GM19397 (cell line): ENCODE measurements around the gene MIPEP.

Source experiments
- ATAC-seq: cut with Tn5 transposase; IDR thresholded peaks from one replicate; pipeline ENCODE4 v1.9.1; 2021; ENCODE audit warnings: mild to moderate bottlenecking, moderate library complexity; ENCODE audit not compliant: unreplicated experiment

The MIPEP gene

DNA sequence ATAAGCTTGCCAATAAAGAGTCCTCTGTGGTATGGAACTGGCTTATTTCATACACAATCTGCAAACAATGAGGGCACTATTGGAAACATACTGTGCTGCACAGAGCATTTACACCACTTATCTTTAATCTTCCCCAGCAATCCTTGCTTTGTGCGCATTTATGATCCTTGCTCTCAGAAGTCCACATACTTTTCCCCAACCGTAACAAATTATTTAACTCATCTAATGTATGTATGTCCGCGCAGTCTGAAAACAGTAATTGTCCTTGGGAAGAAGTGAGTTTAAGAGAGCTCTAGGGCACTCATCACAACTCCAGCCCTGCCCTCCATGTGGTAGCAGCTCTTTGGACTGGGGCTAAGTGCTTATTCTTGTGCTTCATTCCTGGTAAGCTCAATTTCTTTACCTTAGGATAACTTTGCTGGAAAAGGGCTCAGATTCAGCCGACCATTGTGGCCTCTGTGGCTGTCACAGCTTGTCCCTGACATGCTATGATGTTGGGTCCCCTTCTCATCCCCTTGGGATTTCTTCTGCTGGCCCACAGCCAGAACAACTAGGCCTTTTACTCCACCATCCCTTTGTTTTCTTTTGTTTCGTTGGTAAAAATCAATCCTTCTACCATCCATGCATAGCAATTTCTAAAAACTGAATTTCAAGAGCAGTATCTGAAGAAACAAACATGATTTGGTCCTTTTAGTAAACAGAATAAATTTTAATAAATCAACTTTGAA is 166.3 kb downstream of the MIPEP start:
- ATAC-seq = no peak

- ATAC-seq = no peak
Measured at GRCh38 chr13:23718996-23719395, 170.2 kb downstream of the MIPEP start.

DNA sequence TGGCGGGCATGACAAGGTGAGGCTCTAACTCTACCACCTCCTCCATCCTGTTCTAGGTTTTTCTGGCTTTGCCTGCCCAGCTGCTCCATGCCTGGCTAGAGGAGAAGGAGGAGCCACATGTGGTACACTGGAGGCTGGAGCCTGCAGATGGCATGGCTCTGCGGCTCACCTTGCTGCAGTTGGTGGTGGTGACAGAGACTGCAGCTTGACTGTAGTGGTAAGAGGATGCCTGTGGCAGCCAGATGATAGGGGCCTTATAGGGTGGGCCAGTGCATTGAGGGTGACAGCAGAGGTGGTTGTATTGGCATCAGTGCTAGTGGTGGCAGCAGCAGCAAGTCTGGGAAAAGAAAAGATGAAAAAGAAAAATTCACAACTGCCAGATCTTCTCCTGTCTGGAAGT is 172.8 kb downstream of the MIPEP start:
- no peak for ATAC-seq

DNA sequence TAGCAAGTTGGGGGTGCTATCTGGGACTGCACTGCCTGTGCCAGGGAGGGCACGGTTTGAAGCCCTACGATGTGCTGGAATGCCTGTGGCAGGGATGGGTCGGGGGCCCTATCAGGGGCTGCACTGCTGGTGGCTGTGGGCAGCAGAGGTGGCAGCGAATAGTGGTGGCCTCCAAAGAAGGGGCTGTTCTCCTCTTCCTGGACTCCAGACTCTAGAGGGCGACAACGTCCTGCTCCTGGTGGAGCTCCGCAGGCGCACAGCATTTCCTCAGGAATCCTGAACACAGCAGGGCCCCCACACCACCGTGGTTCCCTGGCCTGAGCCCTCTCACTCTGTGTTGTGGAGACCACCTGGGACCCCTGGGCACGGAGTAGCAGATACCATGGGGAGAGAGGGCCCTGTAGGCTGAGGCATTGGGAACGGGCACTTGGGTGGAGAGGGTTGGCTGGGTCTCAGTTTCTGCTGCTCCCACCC is 173.4 kb downstream of the MIPEP start:
- no peak for ATAC-seq

DNA sequence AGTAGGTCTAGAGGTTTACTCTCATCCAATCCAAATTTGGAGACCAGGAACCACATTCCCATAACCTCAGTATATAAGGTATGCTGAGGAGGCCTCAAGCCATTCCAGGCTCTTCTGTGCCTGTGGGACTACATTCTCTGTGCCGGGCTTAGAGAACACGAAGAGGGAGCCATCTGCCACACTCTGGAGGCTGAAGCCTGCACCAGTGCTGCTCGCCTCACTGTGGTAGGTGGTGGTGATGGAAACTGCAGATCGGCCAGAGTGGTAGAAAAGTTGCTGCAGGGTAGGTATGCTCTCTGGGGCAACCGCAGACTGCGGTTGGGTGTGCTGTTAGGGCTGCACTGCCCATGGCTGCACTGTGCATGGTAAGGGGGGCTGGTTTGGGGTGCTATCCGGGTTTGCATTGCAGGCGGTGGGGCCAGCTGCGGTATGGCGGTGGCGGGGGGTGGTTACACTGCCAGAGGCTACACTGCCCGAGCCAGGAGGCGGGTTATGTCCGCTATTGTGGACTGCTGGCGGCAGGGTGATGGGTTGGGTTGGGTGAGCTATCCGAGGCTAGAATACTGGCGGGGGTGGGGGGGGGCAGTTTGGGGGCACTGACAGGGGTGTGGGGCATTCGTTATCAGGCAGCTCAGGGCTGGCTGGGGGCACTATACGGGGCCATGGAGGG is 174.0 kb downstream of the MIPEP start:
- ATAC-seq = no peak

GRCh38 chr13:23714672-23715071 is 174.5 kb downstream of the MIPEP start:
- no peak for ATAC-seq

DNA sequence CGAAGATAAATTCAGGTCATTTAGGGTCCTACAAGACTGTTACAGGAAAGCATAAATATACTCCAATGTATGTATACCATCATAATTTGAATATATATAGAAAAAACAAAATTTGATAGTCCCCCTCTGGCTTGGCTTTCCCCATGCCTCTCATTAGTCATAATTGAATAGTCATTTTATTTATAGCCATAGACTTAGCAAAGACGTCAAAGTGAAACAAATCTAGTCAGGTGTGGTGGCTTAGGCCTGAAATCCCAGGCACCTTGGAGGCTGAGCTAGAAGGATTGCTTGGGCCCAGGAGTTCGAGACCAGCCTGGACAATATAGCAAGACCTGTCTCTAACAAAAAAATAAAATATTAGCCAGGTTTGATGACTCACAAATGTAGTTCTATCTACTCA is 177.8 kb downstream of the MIPEP start:
- no peak for ATAC-seq

- ATAC-seq = no peak
Measured at GRCh38 chr13:23710366-23710765, 178.8 kb downstream of the MIPEP start.

- ATAC-seq = no peak
Measured at GRCh38 chr13:23709536-23709935, 179.7 kb downstream of the MIPEP start.

DNA sequence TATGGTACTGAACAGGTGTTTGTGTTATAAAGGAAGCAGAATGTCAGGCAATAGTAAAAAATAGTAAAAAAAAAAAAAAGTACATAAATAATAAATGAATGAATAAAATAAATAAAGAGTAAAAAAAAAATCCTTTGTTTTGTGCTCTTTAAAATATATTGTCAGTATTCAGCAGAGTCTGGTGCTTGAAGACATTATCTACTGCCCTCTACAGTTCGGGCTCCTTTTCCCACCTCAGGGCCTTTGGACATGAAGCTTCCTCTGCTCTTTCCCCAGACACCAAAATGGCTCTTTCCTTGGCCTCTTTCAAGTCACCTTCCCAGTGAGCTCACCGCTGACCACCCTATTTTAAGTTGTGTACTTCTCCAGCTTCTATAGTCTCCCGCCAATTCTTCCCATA is 181.5 kb downstream of the MIPEP start:
- no peak for ATAC-seq

DNA sequence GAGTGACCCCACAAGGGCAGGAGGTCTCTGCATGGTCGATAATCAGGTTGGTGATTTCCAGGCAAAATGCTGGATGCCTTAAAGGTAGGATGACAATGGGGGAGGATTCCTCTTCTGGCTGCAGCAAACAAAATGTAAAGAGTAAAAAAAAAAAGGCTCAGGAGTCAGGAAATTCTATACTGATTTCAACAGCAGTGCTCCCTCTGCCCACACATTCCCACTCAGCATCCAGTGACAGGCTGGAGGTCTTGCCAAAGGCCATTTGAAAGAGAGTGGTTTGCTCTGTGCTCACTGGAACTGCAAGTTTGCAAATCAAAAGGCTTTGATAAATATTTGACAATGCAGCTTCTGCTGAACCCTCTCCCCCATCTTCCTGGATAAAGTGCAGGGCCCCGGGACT is 183.6 kb downstream of the MIPEP start:
- ATAC-seq = no peak

DNA sequence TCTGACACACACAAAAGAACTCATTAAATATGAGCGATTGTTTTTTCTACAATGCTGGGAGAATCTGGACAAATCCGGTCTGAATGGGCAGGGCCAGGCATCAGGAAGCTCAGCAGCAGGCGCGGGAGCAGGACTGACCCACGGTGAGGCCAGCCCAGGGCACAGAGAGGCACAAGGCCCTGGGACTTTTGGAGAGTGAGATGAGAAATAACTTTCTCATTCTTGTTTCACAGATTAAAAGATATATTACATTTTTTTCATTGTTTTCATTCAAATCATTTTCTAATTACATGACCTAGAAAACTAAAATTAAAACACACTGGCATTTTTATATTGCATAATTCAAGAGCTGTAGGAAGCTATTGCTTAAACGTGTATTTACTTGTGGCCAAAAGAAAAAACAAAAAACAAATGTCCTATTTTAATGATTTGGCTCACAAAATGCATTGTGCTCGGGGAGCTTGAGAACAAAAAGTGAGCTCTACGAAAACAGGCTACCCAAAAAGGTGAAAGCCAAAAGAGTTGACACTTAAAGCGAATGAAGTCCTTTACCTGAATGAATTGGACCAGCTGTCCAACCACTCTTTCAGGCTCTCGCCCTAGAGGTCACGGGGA is 185.8 kb downstream of the MIPEP start:
- no peak for ATAC-seq

DNA sequence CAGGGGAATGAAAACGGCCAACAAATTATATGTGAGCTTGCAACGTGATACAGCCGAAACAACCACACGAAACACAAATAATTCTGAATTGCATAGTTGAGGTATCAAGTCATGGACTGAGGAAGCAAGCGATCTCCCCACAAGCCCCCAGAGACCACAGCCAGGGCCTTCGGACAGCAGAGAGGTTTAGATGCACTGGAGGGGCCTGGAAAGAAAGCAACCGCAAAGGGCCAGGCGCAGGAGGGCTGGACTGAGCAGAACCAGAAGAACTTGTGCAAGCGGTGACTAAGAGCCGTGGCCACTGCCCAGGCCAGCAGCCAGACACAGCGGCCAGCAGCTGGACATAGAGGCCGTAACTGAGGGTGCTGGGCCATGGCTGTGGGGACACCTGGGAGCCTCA is 187.6 kb downstream of the MIPEP start:
- ATAC-seq = no peak

DNA sequence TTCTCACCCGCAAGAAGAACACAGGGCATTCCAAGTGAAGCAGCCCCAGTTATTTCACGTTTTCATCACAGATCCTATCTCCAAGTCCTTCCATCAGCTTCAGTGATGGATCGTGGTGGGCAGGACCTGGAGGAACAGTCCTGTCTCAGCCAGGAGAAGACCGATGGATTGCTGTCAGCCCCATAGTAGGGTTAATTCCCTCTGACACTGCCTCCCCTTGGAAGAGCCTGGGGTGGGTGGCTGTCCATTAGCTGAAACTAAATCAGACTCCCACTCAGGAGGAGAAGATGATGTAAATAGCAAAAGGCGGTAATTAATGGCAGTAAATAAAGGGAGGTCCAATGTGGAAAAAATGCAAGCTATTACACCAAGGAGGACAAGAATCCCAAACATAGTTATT is 188.0 kb downstream of the MIPEP start:
- ATAC-seq = no peak

DNA sequence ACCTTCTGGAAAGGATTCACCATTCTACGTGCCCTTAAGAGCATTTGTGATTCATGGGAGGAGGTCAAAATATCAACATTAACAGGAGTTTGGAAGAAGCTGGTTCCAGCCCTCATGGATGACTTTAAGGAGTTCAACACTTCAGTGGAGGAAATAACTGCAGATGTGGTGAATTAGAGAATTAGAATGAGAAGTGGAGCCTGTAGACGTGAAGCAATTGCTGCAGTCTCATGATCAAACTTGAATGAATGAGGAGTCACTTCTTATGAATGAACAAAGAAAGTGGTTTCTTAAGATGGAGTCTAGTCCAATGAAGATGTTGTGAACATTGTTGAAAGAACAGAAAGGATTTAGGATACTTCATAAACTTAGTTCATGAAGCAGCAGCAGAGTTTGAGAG is 189.9 kb downstream of the MIPEP start:
- no peak for ATAC-seq

- ATAC-seq = no peak
Measured at GRCh38 chr13:23697772-23698313, 191.4 kb downstream of the MIPEP start.

DNA sequence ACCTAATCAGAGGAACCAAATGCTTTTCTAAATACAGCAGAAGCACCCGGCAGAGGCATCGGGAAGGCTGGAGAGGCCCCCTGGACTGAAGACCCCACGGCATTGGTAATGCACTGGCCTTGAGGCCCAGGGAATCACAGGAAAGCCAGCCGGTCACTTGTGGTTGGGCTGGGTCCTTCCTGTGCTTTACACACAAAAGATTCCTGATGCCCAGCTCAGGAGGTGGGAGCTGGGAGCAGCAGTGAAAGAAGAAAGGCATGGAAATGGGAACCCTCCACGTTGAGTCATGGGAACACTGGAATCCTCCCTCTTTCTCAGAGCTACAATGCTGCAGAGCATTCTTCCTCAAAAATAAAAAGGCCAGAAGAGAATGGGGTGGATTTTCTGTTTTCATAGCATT is 192.6 kb downstream of the MIPEP start:
- no peak for ATAC-seq

- ATAC-seq = peak; percentile 95
Measured at GRCh38 chr13:23695711-23696464, 193.3 kb downstream of the MIPEP start.

DNA sequence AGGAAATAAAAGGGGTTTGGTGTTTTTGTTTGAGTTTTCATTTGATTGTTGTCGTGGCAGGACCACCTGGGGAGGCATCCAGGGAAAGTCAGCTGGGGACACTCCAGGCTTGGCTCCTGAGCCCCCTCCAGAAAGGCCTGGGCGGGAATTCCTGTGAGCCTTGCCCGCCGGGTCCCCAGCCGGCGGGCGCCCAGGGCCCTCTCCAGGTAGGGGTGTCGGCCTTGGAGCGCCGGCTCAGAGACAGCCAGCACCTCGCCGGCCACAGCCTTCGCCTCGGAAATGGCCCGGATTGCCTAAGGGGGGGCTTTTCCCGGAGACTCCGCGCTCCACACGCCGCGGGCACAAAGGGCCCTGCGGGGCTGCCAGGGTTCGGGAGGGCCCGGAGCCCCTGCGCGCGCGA is 194.0 kb downstream of the MIPEP start:
- ATAC-seq = no peak

DNA sequence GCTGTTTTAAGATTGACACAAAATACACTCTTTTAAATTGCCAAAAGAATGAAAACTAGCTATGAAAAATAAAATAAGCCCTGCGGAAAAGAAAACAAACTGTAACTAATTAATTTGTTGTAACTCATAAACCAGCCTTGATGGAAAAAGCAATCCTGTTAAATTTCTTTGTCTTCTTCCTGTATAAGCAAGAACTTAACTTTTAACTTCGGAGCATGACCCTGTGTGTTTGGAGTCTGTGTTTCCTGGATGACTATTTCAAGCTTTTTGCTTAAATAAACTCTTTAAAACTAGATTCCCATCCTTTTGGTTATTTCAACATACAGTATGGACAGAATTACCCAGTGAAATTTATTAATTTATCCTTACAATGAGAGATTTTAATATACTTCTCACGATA is 196.4 kb downstream of the MIPEP start:
- ATAC-seq = no peak

GRCh38 chr13:23690668-23691067 is 198.5 kb downstream of the MIPEP start:
- no peak for ATAC-seq
